ENCODE results near the gene RGS7. TPM values are rescaled to one million over a fixed set of nuclear protein-coding genes. Genes with fewer than 3 reads are reported as not detected.

The RGS7 gene
- total RNA-seq, 2 experiments from 2014 or later, result not detected

- Histone ChIP-seq H3K79me2 (ENCODE audit: insufficient read depth, low read depth, low read length) (no peaks in the 10 kb centered on the region), H3K9me2 (ENCODE audit: insufficient read depth, low read length) (no peaks in the 10 kb centered on the region), H3K27ac (ENCODE audit: low read depth, low read length, poor library complexity, severe bottlenecking) (no peak overlapping the region), H2AFZ (ENCODE audit: low read length) (no peak overlapping the region), H3K4me3 (ENCODE audit: low read depth, low read length, poor library complexity, severe bottlenecking) (no peak overlapping the region), H3K9me3 (ENCODE audit: low read length) (no peaks in the 10 kb centered on the region), H4K20me1 (ENCODE audit: insufficient read depth, low read length) (no peaks in the 10 kb centered on the region), H3K4me1 (ENCODE audit: insufficient read depth, low read length, poor library complexity, severe bottlenecking) (no peaks in the 10 kb centered on the region), H3K4me2 (ENCODE audit: low read length) (no peak overlapping the region), H3K36me3 (ENCODE audit: insufficient read depth, low read length) (no peaks in the 10 kb centered on the region)
- CTCF ChIA-PET (ENCODE audit: unreplicated experiment), result no interaction called here
- intact Hi-C loops (cut with micrococcal nuclease; ENCODE audit: unreplicated experiment), result no loop called here
- DNase-seq (ENCODE audit: low spot score), result no peak
- no peak for TF ChIP-seq CTCF (conservative IDR thresholded peaks at IDR 0.05; ENCODE audit: low read length)
- no peak for TF ChIP-seq EZH2phosphoT487 (IDR thresholded peaks at IDR 0.05; ENCODE audit: borderline replicate concordance, low read depth, low read length)
- POLR2A ChIA-PET, result interaction anchor here (0.9 kb wide), 1 partner anchor 18 kb away, joined by 3 read pairs; no protein-coding TSS in a partner anchor
- no TSS peak for BruUV-seq (replicated peaks)
Observed at GRCh38 chr1:240927821-240928220, 429.2 kb downstream of the RGS7 start.

- no peak for DNase-seq (ENCODE audit: low spot score)
- ChIA-PET POLR2A (no interaction called here), CTCF (ENCODE audit: unreplicated experiment) (no interaction called here)
- no peak overlapping the region for H3K27ac ChIP-seq (ENCODE audit: low read depth, low read length, poor library complexity, severe bottlenecking)
- no peaks in the 10 kb centered on the region for H3K36me3 ChIP-seq (ENCODE audit: insufficient read depth, low read length)
- TF ChIP-seq CTCF (conservative IDR thresholded peaks at IDR 0.05; ENCODE audit: low read length), result no peak
- TF ChIP-seq EZH2phosphoT487 (IDR thresholded peaks at IDR 0.05; ENCODE audit: borderline replicate concordance, low read depth, low read length), result no peak
- intact Hi-C loops (cut with micrococcal nuclease; ENCODE audit: unreplicated experiment), result no loop called here
- no peaks in the 10 kb centered on the region for H3K9me2 ChIP-seq (ENCODE audit: insufficient read depth, low read length)
- no peak overlapping the region for H3K4me3 ChIP-seq (ENCODE audit: low read depth, low read length, poor library complexity, severe bottlenecking)
- H2AFZ ChIP-seq (ENCODE audit: low read length), result no peak overlapping the region
- no peak overlapping the region for H3K4me2 ChIP-seq (ENCODE audit: low read length)
- no peaks in the 10 kb centered on the region for H4K20me1 ChIP-seq (ENCODE audit: insufficient read depth, low read length)
- no TSS peak for BruUV-seq (replicated peaks)
- H3K79me2 ChIP-seq (ENCODE audit: insufficient read depth, low read depth, low read length), result no peaks in the 10 kb centered on the region
- no peaks in the 10 kb centered on the region for H3K4me1 ChIP-seq (ENCODE audit: insufficient read depth, low read length, poor library complexity, severe bottlenecking)
- H3K9me3 ChIP-seq (ENCODE audit: low read length), result no peaks in the 10 kb centered on the region
Observed at GRCh38 chr1:240925273-240925672, 431.7 kb downstream of the RGS7 start.

- no peaks in the 10 kb centered on the region for H4K20me1 ChIP-seq (ENCODE audit: insufficient read depth, low read length)
- DNase-seq (ENCODE audit: low spot score), result no peak
Observed at GRCh38 chr1:240917976-240918375, 439.0 kb downstream of the RGS7 start.

More at GRCh38 chr1:240917976-240918375, 439.0 kb downstream of the RGS7 start:
- Histone ChIP-seq H3K36me3 (ENCODE audit: insufficient read depth, low read length) (no peaks in the 10 kb centered on the region), H3K9me2 (ENCODE audit: insufficient read depth, low read length) (no peaks in the 10 kb centered on the region), H3K27ac (ENCODE audit: low read depth, low read length, poor library complexity, severe bottlenecking) (no peak overlapping the region), H3K4me2 (ENCODE audit: low read length) (no peak overlapping the region), H2AFZ (ENCODE audit: low read length) (no peak overlapping the region), H3K9me3 (ENCODE audit: low read length) (no peaks in the 10 kb centered on the region), H3K4me1 (ENCODE audit: insufficient read depth, low read length, poor library complexity, severe bottlenecking) (no peaks in the 10 kb centered on the region), H3K4me3 (ENCODE audit: low read depth, low read length, poor library complexity, severe bottlenecking) (no peak overlapping the region), H3K79me2 (ENCODE audit: insufficient read depth, low read depth, low read length) (no peaks in the 10 kb centered on the region)
- ChIA-PET CTCF (ENCODE audit: unreplicated experiment) (no interaction called here), POLR2A (interaction anchor here (0.7 kb wide), 1 partner anchor 706 kb away, joined by 3 read pairs; no protein-coding TSS in a partner anchor)
- BruUV-seq (replicated peaks), result no TSS peak
- no peak for TF ChIP-seq CTCF (conservative IDR thresholded peaks at IDR 0.05; ENCODE audit: low read length)
- TF ChIP-seq EZH2phosphoT487 (IDR thresholded peaks at IDR 0.05; ENCODE audit: borderline replicate concordance, low read depth, low read length), result no peak
- intact Hi-C loops (cut with micrococcal nuclease; ENCODE audit: unreplicated experiment), result no loop called here
